MCF 10A (cell line): ENCODE results near the gene FBXO38. TPM values are rescaled to one million over a fixed set of nuclear protein-coding genes. Genes with fewer than 3 reads are reported as not detected.
A peak's percentile ranks its signal among the peaks of the same experiment; 100 is the strongest.

Experiments used
- BruUV-seq: library from RNA; stranded (reverse); fragments of 400-500 nt; replicated peaks from 2 replicates; lab custom pipeline; 2021; lab: Mats Ljungman, UMichigan
- CTCF ChIA-PET: fragments of 300-600 bp; sonication (Branson Sonifier 250); formaldehyde crosslinking; extraction: SDS; loops from one replicate; lab custom pipeline; 2021; ENCODE audit warnings: antibody characterized with exemption, inconsistent platforms; lab: Yijun Ruan, JAX
- POLR2A ChIA-PET: fragments of 300-600, 350-650 bp; sonication (Branson Sonifier 250); formaldehyde crosslinking; extraction: SDS; loops from one replicate; lab custom pipeline; 2020; ENCODE audit warnings: antibody characterized with exemption, inconsistent platforms; lab: Yijun Ruan, JAX
- DNase-seq: peaks from one replicate; pipeline ENCODE4 v3.0.0-alpha.2; 2018; ENCODE audit not compliant: unreplicated experiment
- H3K27ac Mint-ChIP-seq: one replicate; pipeline ENCODE4 v1.8.0; 2022; ENCODE audit warnings: mild to moderate bottlenecking, low read depth, mixed read lengths; ENCODE audit not compliant: unreplicated experiment
- H3K27me3 Mint-ChIP-seq: one replicate; pipeline ENCODE4 v1.8.0; 2022; ENCODE audit warnings: mixed read lengths; ENCODE audit not compliant: insufficient read depth, unreplicated experiment
- H3K36me3 Mint-ChIP-seq: one replicate; pipeline ENCODE4 v1.8.0; 2022; ENCODE audit warnings: mild to moderate bottlenecking, moderate library complexity, mixed read lengths; ENCODE audit not compliant: insufficient read depth, unreplicated experiment
- H3K4me1 Mint-ChIP-seq: one replicate; pipeline ENCODE4 v1.8.0; 2022; ENCODE audit warnings: mixed read lengths; ENCODE audit not compliant: insufficient read depth, unreplicated experiment
- H3K4me3 Mint-ChIP-seq: one replicate; pipeline ENCODE4 v1.8.0; 2022; ENCODE audit warnings: mild to moderate bottlenecking, moderate library complexity, mixed read lengths; ENCODE audit not compliant: unreplicated experiment
- H3K9me3 Mint-ChIP-seq: one replicate; pipeline ENCODE4 v1.8.0; 2022; ENCODE audit warnings: mixed read lengths; ENCODE audit not compliant: unreplicated experiment
- intact Hi-C: fragments of 100-400 bp; cut with micrococcal nuclease; formaldehyde crosslinking; loops from 2 replicates; pipeline ENCODE4 v1.14.1; 2022
- total RNA-seq: library from RNA; stranded (reverse); gene quantifications from 2 replicates; pipeline ENCODE4 v1.2.3, GENCODE V29; 2022
- TF ChIP-seq, protein P1 (sequence below): fragments of 200-600 bp; IDR thresholded peaks from one replicate; pipeline ENCODE4 v1.8.0; 2022; ENCODE audit warnings: antibody characterized with exemption, mild to moderate bottlenecking; ENCODE audit not compliant: unreplicated experiment

Gene FBXO38
- total RNA-seq, 1 experiment from 2014 or later, result 54.4 TPM

- TF ChIP-seq, protein P1, sequence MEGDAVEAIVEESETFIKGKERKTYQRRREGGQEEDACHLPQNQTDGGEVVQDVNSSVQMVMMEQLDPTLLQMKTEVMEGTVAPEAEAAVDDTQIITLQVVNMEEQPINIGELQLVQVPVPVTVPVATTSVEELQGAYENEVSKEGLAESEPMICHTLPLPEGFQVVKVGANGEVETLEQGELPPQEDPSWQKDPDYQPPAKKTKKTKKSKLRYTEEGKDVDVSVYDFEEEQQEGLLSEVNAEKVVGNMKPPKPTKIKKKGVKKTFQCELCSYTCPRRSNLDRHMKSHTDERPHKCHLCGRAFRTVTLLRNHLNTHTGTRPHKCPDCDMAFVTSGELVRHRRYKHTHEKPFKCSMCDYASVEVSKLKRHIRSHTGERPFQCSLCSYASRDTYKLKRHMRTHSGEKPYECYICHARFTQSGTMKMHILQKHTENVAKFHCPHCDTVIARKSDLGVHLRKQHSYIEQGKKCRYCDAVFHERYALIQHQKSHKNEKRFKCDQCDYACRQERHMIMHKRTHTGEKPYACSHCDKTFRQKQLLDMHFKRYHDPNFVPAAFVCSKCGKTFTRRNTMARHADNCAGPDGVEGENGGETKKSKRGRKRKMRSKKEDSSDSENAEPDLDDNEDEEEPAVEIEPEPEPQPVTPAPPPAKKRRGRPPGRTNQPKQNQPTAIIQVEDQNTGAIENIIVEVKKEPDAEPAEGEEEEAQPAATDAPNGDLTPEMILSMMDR, result no peak
- DNase-seq, result no peak
- intact Hi-C loops, result no loop called here
- Mint-ChIP-seq H3K36me3 (peaks cover 88% of the 10 kb centered on the region), H3K9me3 (no peaks in the 10 kb centered on the region), H3K27me3 (no peaks in the 10 kb centered on the region), H3K4me3 (no peak overlapping the region), H3K27ac (peak overlapping the region; percentile 40), H3K4me1 (no peaks in the 10 kb centered on the region)
- ChIA-PET POLR2A (interaction anchor here (1.2 to 1.4 kb wide), 2 partner anchors 9 to 25 kb away, joined by 5 to 7 read pairs; no protein-coding TSS in a partner anchor), CTCF (interaction anchor here (0.6 to 10.3 kb wide), 3 partner anchors 44 to 1891 kb away, joined by 3 to 75 read pairs (median 6); no protein-coding TSS in a partner anchor)
- BruUV-seq, result no TSS peak
Measured at GRCh38 chr5:148418511-148418910, 34.8 kb downstream of the FBXO38 start.

DNA sequence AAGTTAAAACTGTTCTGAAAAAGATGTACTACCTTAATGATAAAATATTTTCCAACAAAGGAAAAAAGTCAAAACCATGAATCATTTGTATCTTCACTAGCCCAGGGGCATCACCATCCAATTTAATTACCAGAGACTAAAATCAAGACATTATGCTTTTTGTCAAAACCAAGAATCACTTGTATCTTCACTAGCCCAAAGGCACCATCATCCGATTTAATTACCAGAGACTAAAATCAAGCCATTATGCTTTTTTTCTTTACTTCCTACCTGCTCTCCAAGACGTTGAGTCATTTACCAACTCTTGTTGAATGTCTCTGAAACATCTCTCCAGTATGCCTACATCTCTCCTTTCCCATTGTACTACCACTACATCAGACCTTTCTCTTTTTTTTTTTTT, 37.9 kb downstream of the FBXO38 start:
- Mint-ChIP-seq H3K9me3 (no peaks in the 10 kb centered on the region), H3K27me3 (no peaks in the 10 kb centered on the region), H3K4me1 (no peaks in the 10 kb centered on the region), H3K4me3 (no peak overlapping the region), H3K36me3 (peaks cover 88% of the 10 kb centered on the region), H3K27ac (no peak overlapping the region)
- intact Hi-C loops, result no loop called here
- DNase-seq, result no peak
- TF ChIP-seq, protein P1, result no peak
- no TSS peak for BruUV-seq
- ChIA-PET POLR2A (no interaction called here), CTCF (interaction anchor here (0.9 to 10.3 kb wide), 7 partner anchors 12 to 310 kb away, joined by 3 to 75 read pairs (median 4); no protein-coding TSS in a partner anchor)

DNA sequence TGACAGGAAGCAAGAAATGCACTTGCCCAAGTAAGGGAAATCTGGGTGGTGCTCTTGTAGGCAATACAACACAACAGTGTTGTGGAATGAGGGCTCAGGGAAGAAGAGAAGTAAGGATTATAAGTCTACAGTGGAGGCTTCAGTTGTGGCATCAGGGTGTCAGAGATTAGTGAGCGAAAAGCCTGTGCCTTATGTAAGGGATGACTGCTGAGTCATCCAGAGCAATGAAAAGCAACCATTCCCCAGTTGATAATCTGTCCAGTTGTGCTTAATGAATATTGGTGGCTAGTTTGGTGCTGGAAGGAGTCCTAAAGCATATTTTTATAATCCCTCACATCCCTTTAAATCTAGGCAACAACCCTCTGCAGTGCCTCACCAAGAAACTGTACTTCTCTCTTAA, 42.0 kb downstream of the FBXO38 start:
- TF ChIP-seq, protein P1, result no peak
- POLR2A ChIA-PET, result no interaction called here
- Mint-ChIP-seq H3K27me3 (no peaks in the 10 kb centered on the region), H3K4me3 (no peak overlapping the region), H3K4me1 (no peaks in the 10 kb centered on the region), H3K9me3 (no peaks in the 10 kb centered on the region), H3K27ac (peak overlapping the region; percentile 2), H3K36me3 (peaks cover 91% of the 10 kb centered on the region)
- DNase-seq, result no peak
- BruUV-seq, result no TSS peak
- CTCF ChIA-PET, result interaction anchor here (7.4 to 7.5 kb wide), 2 partner anchors 17 to 305 kb away, joined by 68 to 82 read pairs; no protein-coding TSS in a partner anchor
- intact Hi-C loops, result no loop called here

DNA sequence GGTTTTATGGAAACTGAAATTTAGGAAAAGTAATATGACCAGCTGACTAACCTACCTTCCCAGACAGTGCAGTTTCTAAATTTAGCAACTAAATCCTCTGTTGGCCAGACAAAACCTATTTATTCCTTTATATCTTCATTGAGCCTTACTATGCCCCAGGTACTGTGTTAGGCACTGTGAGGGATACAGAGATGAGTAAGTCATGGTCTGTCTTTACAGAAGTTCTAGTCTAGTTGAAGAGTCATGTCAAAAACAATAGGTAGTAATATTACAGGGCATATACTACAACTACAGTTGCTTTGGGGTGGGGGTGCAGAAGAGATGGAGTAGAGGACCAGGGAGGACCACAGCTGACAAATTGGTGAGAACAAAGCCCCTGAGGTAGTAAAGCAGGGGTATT, 42.8 kb downstream of the FBXO38 start:
- peaks cover 85% of the 10 kb centered on the region for H3K36me3 Mint-ChIP-seq
- H3K9me3 Mint-ChIP-seq, result no peaks in the 10 kb centered on the region
- intact Hi-C loops, result no loop called here
- DNase-seq, result no peak
- no peak overlapping the region for H3K4me3 Mint-ChIP-seq
- H3K4me1 Mint-ChIP-seq, result no peaks in the 10 kb centered on the region
- peak overlapping the region; percentile 26 for H3K27ac Mint-ChIP-seq
- POLR2A ChIA-PET, result interaction anchor here (1.2 to 1.6 kb wide), 2 partner anchors 13 to 38 kb away, joined by 3 read pairs; no protein-coding TSS in a partner anchor
- CTCF ChIA-PET, result interaction anchor here (0.7 to 7.5 kb wide), 4 partner anchors 16 to 308 kb away, joined by 3 to 82 read pairs (median 36); no protein-coding TSS in a partner anchor
- no peaks in the 10 kb centered on the region for H3K27me3 Mint-ChIP-seq
- TF ChIP-seq, protein P1, result no peak
- no TSS peak for BruUV-seq
